HT1080 (cell line): Measurements from ENCODE around the gene DLG4. TPM values are rescaled to one million over a fixed set of nuclear protein-coding genes. Genes with fewer than 3 reads are reported as not detected.

Experiments used
- DNase-seq: peaks from one replicate; pipeline ENCODE4 v3.0.0-alpha.2; 2015; ENCODE audit warnings: low read depth
- polyA plus RNA-seq, 2 experiments: library from polyadenylated mRNA; depleted of rRNA; stranded (reverse); fragments of >200 nt; gene quantifications; 2 replicates each; pipeline ENCODE4 v1.2.3, GENCODE V29; 2015
- total RNA-seq: library from RNA; depleted of rRNA; stranded (reverse); fragments of >200 nt; shearing (Covaris generic); gene quantifications from 2 replicates; pipeline ENCODE4 v1.2.3, GENCODE V29; 2014; rRNA removed

DLG4 gene
- total RNA-seq: 11.3 and 14.2 TPM in 2 replicates
- polyA plus RNA-seq (2015; cell fraction: cytosol; rRNA removed): 16.1 and 22.2 TPM in 2 replicates
- polyA plus RNA-seq (2015; cell fraction: nucleus; rRNA removed): 39.9 TPM in 2 replicates

- DNase-seq: peak; percentile 81
Measured at GRCh38 chr17:7219812-7220592, at the start of gene DLG4, which contains the start of gene ACADVL. Gene DLG4, minus strand, starts transcription at chr17:7219836. Gene ACADVL, plus strand, starts transcription at chr17:7219938. Its CDS starts 47 bp downstream, at chr17:7219985.

DNA sequence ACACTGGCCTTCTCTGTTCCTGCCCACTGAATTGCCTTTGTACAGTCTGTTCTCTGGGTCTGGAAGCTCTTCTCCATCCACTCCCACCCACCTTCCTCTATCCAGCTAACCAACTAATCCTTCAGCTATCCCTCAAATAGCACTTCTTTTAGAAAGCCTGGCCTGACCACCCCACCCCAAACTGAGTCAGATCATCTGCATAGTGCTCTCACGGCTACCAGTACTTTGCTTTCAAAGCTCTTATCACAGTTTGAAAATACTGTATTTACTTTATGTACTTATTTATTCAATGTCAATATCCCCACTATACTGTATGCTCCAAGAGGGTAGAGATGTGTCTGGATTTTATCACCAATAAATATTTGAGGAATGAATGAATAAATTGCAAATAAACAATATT lies 47.1 kb upstream of the DLG4 start:
- DNase-seq: peak; percentile 17

DNA sequence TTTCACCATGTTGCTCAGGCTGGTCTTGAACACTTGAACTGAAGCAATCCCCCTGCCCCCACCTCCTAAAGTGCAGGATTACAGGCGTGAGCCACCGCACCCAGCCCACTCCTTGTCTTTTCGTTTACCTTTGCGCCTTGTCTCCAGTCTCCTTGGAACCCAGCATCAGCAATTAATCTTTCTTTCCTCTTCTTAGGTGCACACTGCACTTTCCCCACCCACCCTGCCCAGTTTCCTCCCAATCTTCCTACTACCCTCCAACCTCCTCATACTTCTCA lies 44.1 kb upstream of the DLG4 start:
- DNase-seq: no peak

- DNase-seq: no peak
Measured at GRCh38 chr17:7262935-7263800, 43.5 kb upstream of the DLG4 start.

DNA sequence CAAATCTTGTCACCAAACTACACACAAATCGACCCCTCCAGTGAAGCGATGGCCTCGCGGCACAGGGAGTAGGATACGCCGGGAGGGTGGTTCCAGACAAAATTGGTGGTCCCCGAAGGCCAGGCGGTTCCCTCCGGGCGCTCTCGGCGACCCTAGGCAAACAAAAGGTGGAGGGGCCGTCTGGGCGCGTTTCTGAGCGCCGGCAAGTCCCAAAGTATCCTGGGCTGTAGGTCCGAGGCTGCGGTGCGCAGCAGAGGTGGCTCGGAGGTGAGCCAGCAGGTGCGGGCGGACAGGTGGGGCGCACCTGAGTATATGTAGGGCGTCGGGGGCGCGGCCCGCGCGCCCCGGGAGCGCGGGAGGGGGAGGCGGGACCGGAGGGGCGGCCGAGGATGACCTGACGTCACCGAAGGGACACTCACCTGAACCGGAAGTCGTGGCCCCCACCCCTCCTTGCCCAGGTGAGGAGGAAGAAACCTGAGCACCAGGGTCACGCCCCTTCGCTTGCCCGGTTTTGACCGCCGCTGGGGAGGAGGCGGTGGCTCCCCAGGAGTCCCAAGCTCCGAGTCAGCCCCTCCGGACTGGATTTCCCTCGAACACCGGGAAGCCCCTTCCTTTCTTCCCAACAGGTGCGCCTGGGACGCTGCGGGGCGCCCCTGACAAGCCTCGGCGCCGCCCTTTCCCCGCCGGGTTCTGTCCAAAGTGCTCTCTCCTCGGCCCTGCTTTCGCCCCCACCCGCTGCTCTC lies 42.7 kb upstream of the DLG4 start, which contains the start of gene CLDN7:
Gene CLDN7, minus strand, starts transcription at position 287 of the 743 bp plus-strand sequence. CDS start 435 bp downstream, outside the sequence.
- DNase-seq: no peak

DNA sequence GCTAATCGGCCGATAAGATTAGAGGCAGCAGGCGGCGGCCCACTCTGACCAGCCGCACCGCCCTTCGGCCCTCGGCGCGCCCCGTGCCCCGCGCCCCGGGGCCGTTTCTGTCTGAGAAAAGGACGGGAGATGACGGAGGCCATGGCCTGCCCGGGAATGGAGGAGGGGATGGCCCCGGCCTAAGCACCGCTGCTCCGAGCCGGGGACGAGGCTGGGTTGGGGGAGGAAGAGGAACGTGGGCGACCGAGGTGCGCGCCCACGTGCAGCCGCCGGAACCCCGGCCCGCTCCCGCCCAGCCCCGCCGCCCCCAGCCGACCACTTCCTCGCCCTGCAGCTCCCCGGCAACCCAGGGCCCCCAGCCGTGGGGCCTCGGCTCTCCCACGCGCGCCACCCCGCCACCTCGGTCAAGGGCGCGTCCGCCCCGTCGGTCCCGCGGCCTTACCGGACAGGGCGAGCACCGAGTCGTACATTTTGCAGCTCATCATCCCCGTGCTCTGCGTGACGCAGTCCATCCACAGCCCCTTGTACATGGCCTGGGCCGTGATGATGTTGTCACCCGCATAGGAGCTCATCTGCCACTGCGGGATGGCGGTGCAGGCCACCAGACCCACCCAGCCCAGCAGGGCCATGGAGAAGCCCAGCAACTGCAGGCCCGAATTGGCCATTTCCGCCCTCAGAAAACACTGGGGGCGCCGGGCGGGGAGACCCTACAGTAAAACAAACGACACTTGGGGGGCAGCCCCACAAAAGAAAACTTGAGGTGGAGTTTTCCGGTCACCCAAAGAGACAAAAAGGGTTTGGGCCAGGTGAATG lies 41.9 kb upstream of the DLG4 start:
- no peak for DNase-seq

DNA sequence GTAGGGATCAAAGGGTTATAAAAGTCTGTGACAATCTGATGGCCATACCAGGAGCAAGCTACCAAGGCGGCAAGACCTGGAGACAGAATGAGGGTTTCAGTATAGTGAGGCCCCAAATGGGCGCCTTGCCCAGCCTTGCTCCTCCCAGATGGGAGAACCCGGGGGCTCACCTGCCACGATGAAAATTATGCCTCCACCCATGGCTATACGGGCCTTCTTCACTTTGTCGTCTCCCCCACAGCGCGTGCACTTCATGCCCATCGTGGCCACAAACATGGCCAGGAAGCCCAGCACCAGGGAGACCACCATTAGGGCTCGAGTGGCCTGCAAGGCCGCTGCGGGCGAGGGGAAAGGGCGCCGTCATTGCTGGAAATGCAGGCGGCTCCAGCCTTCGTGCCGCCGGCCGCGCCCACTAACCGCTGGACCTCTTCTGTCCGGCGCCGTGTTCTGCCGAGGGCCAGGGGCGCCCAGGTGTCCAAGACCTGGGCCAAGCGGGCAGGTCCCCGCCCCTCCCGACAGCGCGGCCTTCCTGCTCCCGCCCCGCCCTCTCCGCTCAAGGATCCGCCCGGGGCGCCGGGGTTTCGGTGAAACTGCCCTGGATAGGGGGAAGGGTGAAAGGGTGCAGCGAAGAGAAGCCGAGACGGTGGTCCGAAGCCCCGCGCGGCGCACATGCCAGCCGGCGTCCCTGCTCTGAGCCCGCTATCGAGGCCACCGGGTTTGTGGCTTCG lies 41.2 kb upstream of the DLG4 start:
- no peak for DNase-seq

- DNase-seq: no peak
Measured at GRCh38 chr17:7260151-7260550, 40.5 kb upstream of the DLG4 start.

GRCh38 chr17:7259555-7259889 lies 39.9 kb upstream of the DLG4 start:
- DNase-seq: no peak

DNA sequence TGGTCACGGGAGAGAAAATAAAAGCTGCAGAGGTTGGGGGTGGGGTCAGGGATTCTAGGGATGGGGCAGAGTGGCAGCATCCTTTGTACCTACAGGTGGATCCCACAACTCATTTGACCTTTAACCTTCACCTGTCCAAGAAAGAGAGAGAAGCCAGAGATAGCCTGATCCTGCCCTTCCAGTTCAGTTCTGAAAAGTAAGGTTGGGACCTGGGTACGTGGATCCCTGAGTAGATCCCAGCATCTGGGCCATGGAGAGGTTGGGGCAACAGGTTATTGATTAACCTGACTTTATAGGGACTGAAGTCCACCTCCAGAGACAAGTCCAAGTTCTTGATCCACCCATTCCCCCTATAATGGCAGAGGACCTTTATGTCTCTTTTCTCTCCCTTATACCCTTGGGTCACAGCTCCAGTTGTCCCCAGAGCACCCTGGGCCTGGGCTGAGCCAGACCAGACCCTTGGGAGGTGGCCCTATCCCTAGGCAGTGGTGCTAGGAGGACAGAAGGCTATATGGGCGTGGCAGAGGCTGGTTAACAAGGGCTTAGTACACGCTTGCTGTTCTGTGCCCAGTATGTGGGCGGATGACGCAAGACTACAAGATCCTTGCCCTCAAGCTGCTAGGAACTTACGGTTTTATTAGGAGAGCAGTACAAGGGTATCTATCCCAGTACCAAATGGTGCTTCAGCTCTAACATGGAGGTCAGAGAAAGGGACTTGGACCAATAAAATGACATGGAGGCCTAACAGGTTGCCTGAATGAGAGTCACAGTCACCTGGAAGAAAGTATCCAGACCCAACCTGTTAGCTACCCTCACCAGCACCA lies 39.3 kb upstream of the DLG4 start:
- no peak for DNase-seq

GRCh38 chr17:7256766-7257456 lies 37.3 kb upstream of the DLG4 start:
- no peak for DNase-seq

GRCh38 chr17:7254511-7254910 lies 34.9 kb upstream of the DLG4 start:
- no peak for DNase-seq

DNA sequence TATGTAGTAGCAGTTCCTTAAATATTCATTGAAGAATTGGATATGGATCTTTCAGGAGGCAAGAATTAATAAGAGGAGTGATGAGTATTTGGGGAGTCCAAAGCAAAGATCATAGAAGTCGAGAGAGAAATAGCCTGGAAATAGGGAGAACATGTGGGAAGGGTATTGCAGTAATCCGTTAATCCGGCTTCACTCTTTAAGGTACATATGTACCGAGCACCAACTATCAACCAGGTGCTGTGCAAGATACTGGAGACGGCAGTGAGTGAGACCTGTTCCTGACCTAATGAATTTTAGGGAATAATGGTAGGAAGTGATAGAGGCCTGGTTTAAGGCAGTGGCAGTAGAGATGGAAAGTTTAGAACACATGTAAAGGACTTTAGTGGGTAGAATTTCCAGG lies 33.4 kb upstream of the DLG4 start:
- DNase-seq: no peak

GRCh38 chr17:7252176-7253043 lies 32.8 kb upstream of the DLG4 start, which contains the start of gene ELP5:
Gene ELP5, plus strand, starts transcription at chr17:7252215. Its CDS starts 336 bp downstream, at chr17:7252551.
- DNase-seq: peak; percentile 92

GRCh38 chr17:7251661-7252175 lies 32.1 kb upstream of the DLG4 start, which contains the start of gene CTDNEP1:
Gene CTDNEP1, minus strand, starts transcription at chr17:7251734. Its CDS starts 438 bp downstream, at chr17:7251296.
- peak; percentile 99 for DNase-seq

GRCh38 chr17:7250695-7251627 lies 31.3 kb upstream of the DLG4 start:
- no peak for DNase-seq
